ENCODE measurements around the gene MAFG. TPM values are rescaled to one million over a fixed set of nuclear protein-coding genes. Genes with fewer than 3 reads are reported as not detected.
"Not testable (repeated sequence)": the region's sequence is repeated elsewhere in the genome, so short reads cannot be mapped to it uniquely, and the experiment has no call there.

The MAFG gene
- total RNA-seq, 2 experiments from 2014 or later = 13.5 to 14.8 TPM

DNA sequence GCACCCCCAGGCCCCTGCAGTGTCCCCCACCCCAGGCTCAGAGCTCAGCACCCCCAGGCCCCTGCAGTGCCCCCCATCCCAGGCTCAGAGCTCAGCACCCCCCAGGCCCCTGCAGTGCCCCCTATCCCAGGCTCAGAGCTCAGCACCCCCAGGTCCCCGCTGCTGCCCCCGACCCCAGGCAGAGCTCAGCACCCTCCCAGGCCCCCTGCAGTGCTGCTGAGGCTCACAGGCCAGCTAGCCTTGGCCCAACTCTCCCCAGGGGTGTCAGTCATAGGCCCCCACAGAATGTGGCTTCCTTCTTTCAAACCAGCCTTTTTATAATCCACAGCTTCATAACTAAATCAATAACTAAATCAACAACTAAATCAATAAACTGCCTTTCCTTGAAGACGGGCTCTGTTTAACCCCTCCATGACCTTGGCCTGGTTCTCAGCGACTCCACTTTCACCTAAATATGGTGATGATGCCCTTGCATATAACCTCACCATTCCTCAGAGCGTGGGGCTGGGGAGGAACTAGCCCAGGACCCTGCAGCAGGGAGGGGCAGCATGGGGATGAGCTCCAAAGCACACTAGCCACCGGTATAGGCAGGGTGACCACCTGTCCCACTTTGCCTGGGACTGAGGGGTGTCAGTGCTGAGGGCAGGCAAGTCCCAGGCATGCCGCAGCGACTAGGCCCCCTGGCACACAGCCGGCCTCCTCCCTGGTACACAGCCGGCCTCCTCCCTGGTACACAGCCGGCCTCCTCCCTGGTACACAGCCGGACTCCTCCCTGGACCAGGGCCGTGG, 28.4 kb upstream of the MAFG start:
- no peaks in the 10 kb centered on the region for H3K36me3 Mint-ChIP-seq (ENCODE audit: low read depth)
- no peak overlapping the region for H3K27ac Mint-ChIP-seq
- intact Hi-C loops (cut with micrococcal nuclease) = loop anchor here (5.0 kb wide), 1 partner anchor 196 kb away; no protein-coding TSS in a partner anchor
- H3K9me3 Mint-ChIP-seq = no peaks in the 10 kb centered on the region
- peaks cover 8% of the 10 kb centered on the region for H3K4me1 Mint-ChIP-seq (ENCODE audit: low read depth)
- no peak for DNase-seq
- H3K27me3 Mint-ChIP-seq (ENCODE audit: low read depth) = peaks cover 11% of the 10 kb centered on the region
- CTCF ChIA-PET = interaction anchor here (0.6 to 0.7 kb wide), 2 partner anchors 25 to 64 kb away, joined by 3 to 4 read pairs; no protein-coding TSS in a partner anchor
- H3K4me3 Mint-ChIP-seq = no peak overlapping the region

- H3K9me3 Mint-ChIP-seq = no peaks in the 10 kb centered on the region
- DNase-seq = no peak
- CTCF ChIA-PET = interaction anchor here (0.7 to 2.2 kb wide), 5 partner anchors 17 to 82 kb away, joined by 3 to 7 read pairs (median 3); partner anchors contain the start of gene DCXR
- H3K27ac Mint-ChIP-seq = no peak overlapping the region
- H3K27me3 Mint-ChIP-seq (ENCODE audit: low read depth) = peaks cover 11% of the 10 kb centered on the region
- no peak overlapping the region for H3K4me3 Mint-ChIP-seq
- H3K36me3 Mint-ChIP-seq (ENCODE audit: low read depth) = no peaks in the 10 kb centered on the region
- intact Hi-C loops (cut with micrococcal nuclease) = loop anchor here (5.0 kb wide), 1 partner anchor 197 kb away; no protein-coding TSS in a partner anchor
- peaks cover 8% of the 10 kb centered on the region for H3K4me1 Mint-ChIP-seq (ENCODE audit: low read depth)
Observed at GRCh38 chr17:81955058-81955681, 27.6 kb upstream of the MAFG start.

- peaks cover 8% of the 10 kb centered on the region for H3K4me1 Mint-ChIP-seq (ENCODE audit: low read depth)
- DNase-seq = no peak
- H3K27ac Mint-ChIP-seq = no peak overlapping the region
- no peak overlapping the region for H3K4me3 Mint-ChIP-seq
- H3K9me3 Mint-ChIP-seq = no peaks in the 10 kb centered on the region
- intact Hi-C loops (cut with micrococcal nuclease) = loop anchor here (5.0 kb wide), 1 partner anchor 198 kb away; no protein-coding TSS in a partner anchor
- peaks cover 11% of the 10 kb centered on the region for H3K27me3 Mint-ChIP-seq (ENCODE audit: low read depth)
- CTCF ChIA-PET = interaction anchor here (0.5 to 2.2 kb wide), 7 partner anchors 10 to 242 kb away, joined by 3 to 7 read pairs (median 3); partner anchors contain the start of gene DCXR
- H3K36me3 Mint-ChIP-seq (ENCODE audit: low read depth) = no peaks in the 10 kb centered on the region
Observed at GRCh38 chr17:81954131-81955057, 26.9 kb upstream of the MAFG start.

DNA sequence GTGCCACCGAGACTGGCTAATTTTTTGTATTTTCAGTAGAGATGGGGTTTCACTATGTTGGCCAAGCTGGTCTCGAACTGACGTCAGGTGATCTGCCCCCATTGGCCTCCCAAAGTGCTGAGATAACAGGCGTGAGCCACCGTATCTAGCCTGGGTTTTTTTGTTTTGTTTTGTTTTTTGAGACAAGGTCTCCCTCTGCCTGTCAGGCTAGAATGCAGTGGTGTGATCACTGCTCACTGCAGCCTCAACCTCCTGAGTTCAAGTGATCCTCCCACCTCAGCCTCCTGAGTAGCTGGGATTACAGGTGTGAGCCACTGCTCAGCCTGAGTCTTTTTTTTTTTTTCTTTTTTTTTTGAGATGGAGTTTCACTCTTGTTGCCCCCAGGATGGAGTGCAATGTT, 25.9 kb upstream of the MAFG start:
- H3K27ac Mint-ChIP-seq; DNase-seq; H3K9me3 Mint-ChIP-seq; H3K4me3 Mint-ChIP-seq; intact Hi-C loops (cut with micrococcal nuclease); H3K4me1 Mint-ChIP-seq (ENCODE audit: low read depth); H3K27me3 Mint-ChIP-seq (ENCODE audit: low read depth); H3K36me3 Mint-ChIP-seq (ENCODE audit: low read depth): not testable (repeated sequence)
- CTCF ChIA-PET = interaction anchor here (0.6 to 2.2 kb wide), 5 partner anchors 9 to 99 kb away, joined by 3 to 7 read pairs (median 4); no protein-coding TSS in a partner anchor

DNA sequence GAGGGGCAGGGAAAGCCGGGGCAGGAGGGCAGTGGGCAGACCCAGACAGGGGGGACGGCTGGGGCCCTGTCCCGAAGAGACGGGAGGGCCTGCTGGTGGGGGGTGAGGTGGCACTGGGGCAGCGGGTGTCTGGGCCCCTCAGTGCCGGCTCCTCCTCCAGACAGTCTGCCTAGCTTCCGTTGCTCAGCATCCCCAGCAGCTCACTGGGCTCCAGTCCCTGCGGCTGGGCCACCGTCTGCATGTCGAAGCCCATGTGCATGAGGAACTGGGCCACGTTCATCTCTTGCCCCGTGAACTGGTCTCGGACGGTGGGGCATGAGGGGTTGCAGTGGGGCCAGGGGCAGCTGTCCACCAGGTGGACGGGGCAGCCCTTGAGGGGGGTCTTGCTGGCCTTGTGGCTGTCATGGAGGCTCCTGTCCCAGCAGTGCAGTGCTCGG, 25.3 kb upstream of the MAFG start:
- intact Hi-C loops (cut with micrococcal nuclease) = no loop called here

DNA sequence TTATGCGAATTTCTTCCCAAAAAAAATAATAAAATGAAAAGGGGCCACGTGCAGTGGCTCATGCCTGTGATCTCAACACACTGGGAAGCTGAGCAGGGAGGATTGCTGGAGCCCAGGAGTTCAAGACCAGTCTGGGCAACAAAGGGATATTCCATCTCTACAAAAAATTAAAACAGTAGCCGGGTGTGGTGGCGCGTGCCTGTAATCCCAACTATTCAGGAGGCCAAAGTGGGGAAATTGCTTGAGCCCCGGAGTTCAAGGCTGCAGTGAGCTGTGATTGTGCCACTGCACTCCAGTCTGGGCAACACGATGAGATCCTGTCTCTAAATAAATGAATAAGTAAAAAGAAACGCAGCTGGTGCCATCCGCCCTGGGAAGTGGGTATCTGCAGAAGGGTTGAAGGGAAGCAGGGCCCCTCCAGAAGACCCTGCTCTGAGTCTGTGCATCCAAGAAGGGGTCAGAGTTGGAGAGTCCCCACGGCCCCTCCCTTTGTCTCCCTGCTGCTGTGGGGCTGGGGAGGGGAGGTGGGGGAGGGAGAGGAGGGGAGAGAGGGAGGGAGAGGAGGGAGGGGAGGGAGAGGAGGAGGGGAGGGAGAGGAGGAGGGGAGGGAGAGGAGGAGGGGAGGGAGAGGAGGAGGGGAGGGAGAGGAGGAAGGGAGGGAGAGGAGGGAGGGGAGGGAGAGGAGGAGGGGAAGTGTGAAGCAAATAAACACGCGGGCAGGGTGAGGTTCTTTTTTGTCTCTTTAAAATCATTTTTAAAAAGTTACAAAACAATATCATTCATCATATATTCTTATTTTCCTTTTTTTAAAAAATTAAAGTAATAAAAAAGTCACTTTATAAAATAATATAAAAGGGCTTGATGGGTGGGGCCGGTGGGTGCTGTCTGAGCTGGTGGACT, 24.5 kb upstream of the MAFG start:
- intact Hi-C loops (cut with micrococcal nuclease) = no loop called here
- Mint-ChIP-seq H3K9me3 (no peaks in the 10 kb centered on the region), H3K36me3 (ENCODE audit: low read depth) (no peaks in the 10 kb centered on the region), H3K4me3 (no peak overlapping the region), H3K4me1 (ENCODE audit: low read depth) (peaks cover 4% of the 10 kb centered on the region), H3K27ac (no peak overlapping the region), H3K27me3 (ENCODE audit: low read depth) (no peaks in the 10 kb centered on the region)
- no peak for DNase-seq
- CTCF ChIA-PET = interaction anchor here (1.0 kb wide), 1 partner anchor 15 kb away, joined by 3 read pairs; no protein-coding TSS in a partner anchor

More for the DNA sequence above, 25.3 kb upstream of the MAFG start:
- H3K4me1 Mint-ChIP-seq (ENCODE audit: low read depth) = peaks cover 4% of the 10 kb centered on the region
- no peaks in the 10 kb centered on the region for H3K9me3 Mint-ChIP-seq
- no peak overlapping the region for H3K4me3 Mint-ChIP-seq
- no peaks in the 10 kb centered on the region for H3K27me3 Mint-ChIP-seq (ENCODE audit: low read depth)
- CTCF ChIA-PET = interaction anchor here (1.0 to 2.2 kb wide), 2 partner anchors 15 to 67 kb away, joined by 3 to 7 read pairs; no protein-coding TSS in a partner anchor
- H3K27ac Mint-ChIP-seq = no peak overlapping the region
- DNase-seq = no peak
- no peaks in the 10 kb centered on the region for H3K36me3 Mint-ChIP-seq (ENCODE audit: low read depth)

- H3K9me3 Mint-ChIP-seq = no peaks in the 10 kb centered on the region
- no peaks in the 10 kb centered on the region for H3K27me3 Mint-ChIP-seq (ENCODE audit: low read depth)
- peaks cover 4% of the 10 kb centered on the region for H3K4me1 Mint-ChIP-seq (ENCODE audit: low read depth)
- no peak overlapping the region for H3K27ac Mint-ChIP-seq
- DNase-seq = no peak
- CTCF ChIA-PET = no interaction called here
- no peak overlapping the region for H3K4me3 Mint-ChIP-seq
- no peaks in the 10 kb centered on the region for H3K36me3 Mint-ChIP-seq (ENCODE audit: low read depth)
- intact Hi-C loops (cut with micrococcal nuclease) = no loop called here
Observed at GRCh38 chr17:81950501-81950900, 23.0 kb upstream of the MAFG start.

DNA sequence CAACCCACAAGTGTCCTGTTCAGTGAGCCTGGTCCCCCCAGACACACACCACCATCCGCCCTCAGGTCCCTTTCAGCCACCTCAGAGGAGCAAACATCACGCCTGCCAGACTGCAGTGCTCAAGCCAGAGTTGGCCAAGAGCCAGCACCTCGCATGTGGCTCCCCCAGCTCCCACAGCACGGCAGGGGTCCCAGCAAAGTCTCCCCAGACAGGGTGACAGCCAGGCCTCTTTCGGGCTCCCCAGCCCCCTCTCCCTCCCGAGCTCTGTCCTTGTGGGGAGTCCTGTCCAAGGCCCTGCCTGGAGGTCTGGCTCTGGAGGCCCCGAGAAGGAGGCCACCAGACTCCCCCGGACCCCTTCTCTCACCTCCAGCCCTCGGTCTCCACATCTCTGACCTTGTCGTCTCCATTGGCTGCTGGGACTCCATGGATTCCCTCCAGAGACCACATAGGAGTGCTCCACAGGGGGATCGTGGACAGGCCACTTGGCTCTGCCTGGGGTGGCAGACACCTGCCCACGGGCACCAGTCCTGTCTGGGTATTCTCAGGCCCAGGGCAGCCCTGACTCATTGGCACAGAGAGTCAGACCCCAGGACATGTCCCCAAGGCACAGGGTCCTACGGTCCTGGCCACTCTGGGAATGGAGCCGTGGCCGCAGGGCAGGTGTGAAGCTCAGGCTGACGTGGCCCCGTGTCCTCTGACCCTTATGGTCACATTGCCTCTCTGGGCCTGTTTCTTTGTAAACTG, 21.3 kb upstream of the MAFG start:
- H3K27ac Mint-ChIP-seq = no peak overlapping the region
- peaks cover 4% of the 10 kb centered on the region for H3K4me1 Mint-ChIP-seq (ENCODE audit: low read depth)
- no peak overlapping the region for H3K4me3 Mint-ChIP-seq
- intact Hi-C loops (cut with micrococcal nuclease) = no loop called here
- CTCF ChIA-PET = no interaction called here
- no peaks in the 10 kb centered on the region for H3K36me3 Mint-ChIP-seq (ENCODE audit: low read depth)
- no peak for DNase-seq
- no peaks in the 10 kb centered on the region for H3K9me3 Mint-ChIP-seq
- H3K27me3 Mint-ChIP-seq (ENCODE audit: low read depth) = no peaks in the 10 kb centered on the region

GRCh38 chr17:81947189-81947588, 19.7 kb upstream of the MAFG start, which contains the start of gene MYADML2:
TSS of gene MYADML2 (minus strand) at chr17:81947233. CDS start at chr17:81941741, 5,492 bp downstream.
- CTCF ChIA-PET = no interaction called here
- Mint-ChIP-seq H3K36me3 (ENCODE audit: low read depth) (no peaks in the 10 kb centered on the region), H3K9me3 (no peaks in the 10 kb centered on the region), H3K27ac (no peak within 1 kb of the TSS), H3K4me1 (ENCODE audit: low read depth) (peaks cover 4% of the 10 kb centered on the region), H3K4me3 (no peak within 1 kb of the TSS), H3K27me3 (ENCODE audit: low read depth) (no peaks in the 10 kb centered on the region)
- intact Hi-C loops (cut with micrococcal nuclease) = no loop called here
- DNase-seq = no peak

- Mint-ChIP-seq H3K9me3 (no peaks in the 10 kb centered on the region), H3K4me3 (no peak overlapping the region), H3K36me3 (ENCODE audit: low read depth) (no peaks in the 10 kb centered on the region), H3K4me1 (ENCODE audit: low read depth) (no peaks in the 10 kb centered on the region), H3K27ac (no peak overlapping the region), H3K27me3 (ENCODE audit: low read depth) (no peaks in the 10 kb centered on the region)
- CTCF ChIA-PET = interaction anchor here (0.6 to 1.1 kb wide), 3 partner anchors 15 to 455 kb away, joined by 4 to 5 read pairs (median 5); no protein-coding TSS in a partner anchor
- no peak for DNase-seq
- intact Hi-C loops (cut with micrococcal nuclease) = no loop called here
Observed at GRCh38 chr17:81944858-81945257, 17.3 kb upstream of the MAFG start.

All from activated naive CD4-positive, alpha-beta T cell treated with anti-CD3 and anti-CD28 coated beads for 36 hours (primary cell).